HEK293 (cell line): ENCODE data around the gene KRTAP16-1.

Experiments
- CTCF ChIA-PET: fragments of 350-600 bp; formaldehyde crosslinking; extraction: SDS; loops from one replicate; lab custom pipeline; 2021; ENCODE audit warnings: antibody characterized with exemption; lab: Yijun Ruan, JAX
- POLR2A ChIA-PET: fragments of 300-600 bp; formaldehyde crosslinking; extraction: SDS; loops from one replicate; lab custom pipeline; 2020; ENCODE audit warnings: antibody characterized with exemption, inconsistent platforms; lab: Yijun Ruan, JAX
- H3K27ac ChIP-seq: fragments of 200-500 bp; sonication (Bioruptor generic); 2 replicates; pipeline ENCODE4 v1.5.1; 2014; ENCODE audit warnings: low read depth, low read length, control low read depth, inconsistent platforms; ENCODE audit errors: extremely low read depth
- H3K36me3 ChIP-seq, 2 experiments: fragments of 200-500 bp in 1 of 2; sonication (Bioruptor generic) in 1 of 2; 1 replicate in 1 of 2; 2 replicates in 1 of 2; pipeline ENCODE4 v1.5.1; 2014 to 2017; ENCODE audit warnings: inconsistent platforms in 2 of 2, low read length in 2 of 2; ENCODE audit not compliant: control insufficient read depth in 2 of 2, insufficient read depth in 1 of 2
- H3K4me1 ChIP-seq: fragments of 200-500 bp; sonication (Bioruptor generic); 2 replicates; pipeline ENCODE4 v1.5.1; 2014; ENCODE audit warnings: mild to moderate bottlenecking, low read length, inconsistent platforms; ENCODE audit not compliant: control insufficient read depth, insufficient read depth
- H3K4me3 ChIP-seq: 2 replicates; pipeline ENCODE4 v1.5.1; 2011; ENCODE audit warnings: low read depth, mild to moderate bottlenecking, control low read depth, low read length, moderate library complexity
- H3K9me3 ChIP-seq: fragments of 200-500 bp; sonication (Bioruptor generic); 2 replicates; pipeline ENCODE4 v1.5.1; 2014; ENCODE audit warnings: low read depth, low read length, inconsistent platforms; ENCODE audit not compliant: control insufficient read depth, insufficient read depth
- CTCF ChIP-seq: fragments of 450-650 bp; formaldehyde crosslinking; IDR thresholded peaks from 2 replicates; pipeline ENCODE4 v1.5.1; 2016; ENCODE audit warnings: missing biosample characterization, missing genetic modification characterization
- KLF8 ChIP-seq: fragments of 450-650 bp; formaldehyde crosslinking; IDR thresholded peaks from 2 replicates; pipeline ENCODE4 v1.5.1; 2016; ENCODE audit warnings: missing biosample characterization, missing genetic modification characterization
- PRDM10 ChIP-seq: fragments of 450-650 bp; formaldehyde crosslinking; IDR thresholded peaks from 2 replicates; pipeline ENCODE4 v1.5.1; 2016; ENCODE audit warnings: missing biosample characterization, missing genetic modification characterization
- YY1 ChIP-seq: fragments of 450-650 bp; formaldehyde crosslinking; IDR thresholded peaks from 2 replicates; pipeline ENCODE4 v1.5.1; 2018; ENCODE audit warnings: missing biosample characterization, missing genetic modification characterization
- ZNF175 ChIP-seq: fragments of 450-650 bp; formaldehyde crosslinking; IDR thresholded peaks from 2 replicates; pipeline ENCODE4 v1.5.1; 2016; ENCODE audit warnings: missing biosample characterization, missing genetic modification characterization
- ZNF18 ChIP-seq: fragments of 450-650 bp; formaldehyde crosslinking; IDR thresholded peaks from 2 replicates; pipeline ENCODE4 v1.5.1; 2016; ENCODE audit warnings: missing biosample characterization, missing genetic modification characterization
- ZNF23 ChIP-seq: fragments of 450-650 bp; formaldehyde crosslinking; IDR thresholded peaks from 2 replicates; pipeline ENCODE4 v1.5.1; 2016; ENCODE audit warnings: missing biosample characterization, missing genetic modification characterization, borderline replicate concordance
- ZNF239 ChIP-seq: fragments of 450-650 bp; formaldehyde crosslinking; IDR thresholded peaks from 2 replicates; pipeline ENCODE4 v1.5.1; 2016; ENCODE audit warnings: missing biosample characterization, missing genetic modification characterization
- ZNF416 ChIP-seq: fragments of 450-650 bp; formaldehyde crosslinking; IDR thresholded peaks from 2 replicates; pipeline ENCODE4 v1.5.1; 2016; ENCODE audit warnings: missing biosample characterization, missing genetic modification characterization
- ZNF548 ChIP-seq: fragments of 450-650 bp; formaldehyde crosslinking; IDR thresholded peaks from 2 replicates; pipeline ENCODE4 v1.5.1; 2016; ENCODE audit warnings: missing biosample characterization, missing genetic modification characterization
- ZNF624 ChIP-seq: fragments of 450-650 bp; formaldehyde crosslinking; IDR thresholded peaks from 2 replicates; pipeline ENCODE4 v1.5.1; 2017; ENCODE audit warnings: missing biosample characterization, missing genetic modification characterization
- ZNF777 ChIP-seq: fragments of 450-650 bp; formaldehyde crosslinking; IDR thresholded peaks from 2 replicates; pipeline ENCODE4 v1.5.1; 2017; ENCODE audit warnings: missing biosample characterization, missing genetic modification characterization, borderline replicate concordance
- TF ChIP-seq, protein P1 (sequence below): fragments of 450-650 bp; formaldehyde crosslinking; IDR thresholded peaks from 2 replicates; pipeline ENCODE4 v1.5.1; 2016; ENCODE audit warnings: missing biosample characterization, missing genetic modification characterization

Gene KRTAP16-1

DNA sequence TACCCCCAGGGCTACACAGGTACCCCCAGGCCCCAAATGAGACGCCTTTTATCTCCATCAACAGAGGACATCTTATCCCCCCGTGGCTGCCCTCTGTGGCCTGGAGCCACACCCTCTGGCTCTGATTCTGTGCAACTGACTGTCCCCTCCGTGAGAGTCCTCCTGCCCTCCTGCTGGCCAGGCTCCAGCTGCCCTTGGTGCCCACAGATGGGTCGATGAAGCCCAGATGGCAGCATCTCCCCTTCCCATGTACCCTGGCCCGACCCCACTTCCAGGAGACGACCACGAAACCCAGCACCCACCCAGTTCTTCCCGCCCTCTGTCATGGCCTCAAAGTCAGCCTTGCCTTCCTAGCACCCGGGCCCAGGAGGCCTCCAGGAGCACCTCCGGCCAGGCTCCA, 16.0 kb upstream of the KRTAP16-1 start:
- CTCF ChIA-PET, result no interaction called here
- POLR2A ChIA-PET, result no interaction called here

GRCh38 chr17:41324180-41325075, 15.3 kb upstream of the KRTAP16-1 start:
- POLR2A ChIA-PET, result interaction anchor here (0.6 kb wide), 1 partner anchor 75 kb away, joined by 3 read pairs; no protein-coding TSS in a partner anchor
- no peak overlapping the region for H3K4me3 ChIP-seq
- H3K36me3 ChIP-seq, result no peaks in the 10 kb centered on the region
- H3K9me3 ChIP-seq, result no peaks in the 10 kb centered on the region
- no peak for TF ChIP-seq ZNF175 (tag by site-specific recombination)
- TF ChIP-seq CTCF (tag by site-specific recombination), result 0 out of 2 replicates have a peak, but pooled peaks have one; percentile 29
- peak; percentile 61 for TF ChIP-seq PRDM10 (tag by site-specific recombination)
- H3K4me1 ChIP-seq, result no peaks in the 10 kb centered on the region
- H3K27ac ChIP-seq, result no peak overlapping the region
- CTCF ChIA-PET, result interaction anchor here (0.6 to 3.9 kb wide), 10 partner anchors 9 to 416 kb away, joined by 3 to 27 read pairs (median 4); no protein-coding TSS in a partner anchor

More for the DNA sequence above, 16.0 kb upstream of the KRTAP16-1 start:
- no peak for TF ChIP-seq ZNF624 (tag by site-specific recombination)
- TF ChIP-seq ZNF239 (tag by site-specific recombination), result no peak
- TF ChIP-seq ZNF416 (tag by site-specific recombination), result no peak
- no peak for TF ChIP-seq ZNF777 (tag by site-specific recombination)
- TF ChIP-seq, protein P1, sequence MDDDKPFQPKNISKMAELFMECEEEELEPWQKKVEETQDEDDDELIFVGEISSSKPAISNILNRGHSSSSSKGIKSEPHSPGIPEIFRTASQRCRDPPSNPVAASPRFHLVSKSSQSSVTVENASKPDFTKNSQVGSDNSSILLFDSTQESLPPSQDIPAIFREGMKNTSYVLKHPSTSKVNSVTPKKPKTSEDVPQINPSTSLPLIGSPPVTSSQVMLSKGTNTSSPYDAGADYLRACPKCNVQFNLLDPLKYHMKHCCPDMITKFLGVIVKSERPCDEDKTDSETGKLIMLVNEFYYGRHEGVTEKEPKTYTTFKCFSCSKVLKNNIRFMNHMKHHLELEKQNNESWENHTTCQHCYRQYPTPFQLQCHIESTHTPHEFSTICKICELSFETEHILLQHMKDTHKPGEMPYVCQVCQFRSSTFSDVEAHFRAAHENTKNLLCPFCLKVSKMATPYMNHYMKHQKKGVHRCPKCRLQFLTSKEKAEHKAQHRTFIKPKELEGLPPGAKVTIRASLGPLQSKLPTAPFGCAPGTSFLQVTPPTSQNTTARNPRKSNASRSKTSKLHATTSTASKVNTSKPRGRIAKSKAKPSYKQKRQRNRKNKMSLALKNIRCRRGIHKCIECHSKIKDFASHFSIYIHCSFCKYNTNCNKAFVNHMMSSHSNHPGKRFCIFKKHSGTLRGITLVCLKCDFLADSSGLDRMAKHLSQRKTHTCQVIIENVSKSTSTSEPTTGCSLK (tag by site-specific recombination), result no peak
- TF ChIP-seq ZNF23 (tag by site-specific recombination), result no peak
- TF ChIP-seq YY1, result no peak
- no peak for TF ChIP-seq ZNF548 (tag by site-specific recombination)
- TF ChIP-seq ZNF18 (tag by site-specific recombination), result no peak
- TF ChIP-seq KLF8 (tag by site-specific recombination), result no peak
- H3K4me1 ChIP-seq, result no peaks in the 10 kb centered on the region
- no peaks in the 10 kb centered on the region for H3K36me3 ChIP-seq
- H3K4me3 ChIP-seq, result no peak overlapping the region
- no peaks in the 10 kb centered on the region for H3K9me3 ChIP-seq
- H3K27ac ChIP-seq, result no peak overlapping the region
